NOMO-1 (cell line): ENCODE data around the gene PRKACG.
"Not testable (repeated sequence)": the region's sequence is repeated elsewhere in the genome, so short reads cannot be mapped to it uniquely, and the experiment has no call there.

Experiments
- DNase-seq, 2 experiments: peaks; one replicate each; lab custom pipeline; 2025; ENCODE audit not compliant: unreplicated experiment in 2 of 2; lab: John Stamatoyannopoulos, UW

The PRKACG gene

GRCh38 chr9:69027355-69028097 lies 13.6 kb upstream of the PRKACG start:
- peak in 1 of 2 experiments; percentile 42 for DNase-seq

- DNase-seq: no peak
Observed at GRCh38 chr9:69023650-69024049, 9.7 kb upstream of the PRKACG start.

- DNase-seq: no peak
Observed at GRCh38 chr9:69020301-69021145, 6.6 kb upstream of the PRKACG start.

- DNase-seq: no peak
Observed at GRCh38 chr9:69019808-69020207, 5.9 kb upstream of the PRKACG start.

- DNase-seq: no peak
Observed at GRCh38 chr9:69018737-69019136, 4.8 kb upstream of the PRKACG start.

- no peak for DNase-seq
Observed at GRCh38 chr9:69016191-69017096, 2.5 kb upstream of the PRKACG start.

GRCh38 chr9:69013382-69013727 lies 558 bp downstream of the PRKACG start:
- no peak for DNase-seq

- DNase-seq: no peak
Observed at GRCh38 chr9:69012696-69013381, 1.1 kb downstream of the PRKACG start.

GRCh38 chr9:69009708-69010107 lies 4.2 kb downstream of the PRKACG start:
- no peak for DNase-seq

GRCh38 chr9:69004836-69005235 lies 9.1 kb downstream of the PRKACG start:
- DNase-seq: no peak

GRCh38 chr9:69003051-69003450 lies 10.9 kb downstream of the PRKACG start:
- no peak for DNase-seq

GRCh38 chr9:69001921-69002320 lies 12.0 kb downstream of the PRKACG start:
- DNase-seq: no peak

GRCh38 chr9:68999393-69000105 lies 14.4 kb downstream of the PRKACG start:
- DNase-seq: peak; percentile 45 to 61

GRCh38 chr9:68998812-68999211 lies 15.1 kb downstream of the PRKACG start:
- DNase-seq: no peak

GRCh38 chr9:68998385-68998784 lies 15.5 kb downstream of the PRKACG start:
- no peak for DNase-seq

- DNase-seq: no peak
Observed at GRCh38 chr9:68997666-68998065, 16.2 kb downstream of the PRKACG start.

- DNase-seq: peak in 1 of 2 experiments; percentile 19
Observed at GRCh38 chr9:68996462-68996861, 17.5 kb downstream of the PRKACG start.

- peak in 1 of 2 experiments; percentile 15 for DNase-seq
Observed at GRCh38 chr9:68995776-68996175, 18.1 kb downstream of the PRKACG start.

GRCh38 chr9:68991457-68991856 lies 22.5 kb downstream of the PRKACG start:
- DNase-seq: no peak

GRCh38 chr9:68986949-68987348 lies 27.0 kb downstream of the PRKACG start:
- not testable (repeated sequence) for DNase-seq
